GM18909 (cell line): Measurements from ENCODE around the gene GOLGA6D.
A peak's percentile ranks its signal among the peaks of the same experiment; 100 is the strongest.
"Not testable (repeated sequence)": the region's sequence is repeated elsewhere in the genome, so short reads cannot be mapped to it uniquely, and the experiment has no call there.

Source experiments
- ATAC-seq: cut with Tn5 transposase; IDR thresholded peaks from one replicate; pipeline ENCODE4 v1.9.1; 2021; ENCODE audit warnings: mild to moderate bottlenecking; ENCODE audit not compliant: unreplicated experiment, poor library complexity

Gene GOLGA6D

GRCh38 chr15:75282572-75282971 is at the start of gene GOLGA6D:
TSS of gene GOLGA6D (plus strand) at chr15:75282835. CDS start at chr15:75282876, 41 bp downstream.
- ATAC-seq = not testable (repeated sequence)

- ATAC-seq = no peak
Observed at GRCh38 chr15:75233504-75234190, 49.0 kb upstream of the GOLGA6D start.

DNA sequence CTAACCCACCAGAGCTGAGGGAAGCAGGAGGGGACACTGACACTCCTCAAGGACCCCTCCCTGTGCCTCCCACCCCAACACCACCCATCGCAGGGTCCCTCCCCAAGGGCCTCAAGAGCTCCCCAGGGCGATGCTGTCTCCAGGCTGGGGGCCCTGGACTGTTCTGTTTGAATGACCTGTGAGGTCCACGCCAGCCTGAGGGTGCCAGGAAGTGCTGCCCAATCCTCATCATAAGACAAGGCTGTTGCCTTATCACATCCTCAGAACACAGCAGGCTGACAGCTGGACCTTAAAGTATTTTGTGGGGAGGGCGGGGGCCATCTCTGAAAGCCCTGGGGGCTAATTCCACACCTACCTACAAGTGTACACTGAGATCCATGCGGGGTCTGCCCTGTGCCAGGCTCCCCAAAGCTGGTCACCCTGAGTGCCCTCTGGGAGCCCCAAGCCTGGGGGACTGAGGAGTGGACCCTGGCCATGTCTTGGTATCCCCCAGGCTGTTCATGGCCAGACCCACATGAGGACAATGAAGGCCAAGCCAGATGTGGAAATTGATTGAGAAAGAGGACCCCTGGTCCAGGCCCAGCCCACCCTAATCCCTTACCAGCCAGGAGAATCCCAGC is 48.3 kb upstream of the GOLGA6D start:
- ATAC-seq = no peak

GRCh38 chr15:75235051-75235673 is 47.5 kb upstream of the GOLGA6D start:
- no peak for ATAC-seq

- ATAC-seq = no peak
Observed at GRCh38 chr15:75235760-75236729, 46.6 kb upstream of the GOLGA6D start.

DNA sequence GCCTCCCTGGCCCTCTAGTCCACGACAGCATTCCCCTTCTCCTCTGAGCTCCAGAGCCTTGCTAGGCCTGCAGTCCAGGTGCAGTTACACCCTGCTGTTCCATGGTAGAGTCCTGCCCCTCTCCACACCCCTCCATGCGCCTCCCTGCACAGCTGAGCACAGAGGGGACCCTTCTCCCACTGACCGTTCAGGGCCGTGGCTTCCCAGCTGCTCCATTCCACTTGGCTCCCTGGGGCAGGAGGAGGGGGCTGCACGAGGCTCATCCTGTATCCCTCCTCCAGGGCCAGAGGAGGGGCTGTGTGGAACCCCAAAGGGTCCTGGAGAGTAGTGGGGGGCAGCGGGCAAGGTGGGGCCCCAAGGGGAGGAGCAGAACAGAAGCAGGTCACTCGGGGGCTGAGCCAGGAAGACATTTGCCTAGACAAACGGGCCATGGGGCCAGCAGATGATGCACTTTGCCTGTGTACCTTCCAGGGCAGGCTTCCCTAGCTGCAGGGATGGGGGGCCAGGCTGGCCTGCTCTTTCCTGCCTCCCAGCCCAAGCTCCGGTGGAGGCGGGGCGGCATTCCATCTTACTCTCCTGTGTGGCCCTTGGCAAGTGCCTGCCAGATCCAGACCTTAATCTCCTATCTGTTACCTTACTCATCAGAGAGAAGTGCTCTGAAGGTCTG is 45.2 kb upstream of the GOLGA6D start:
- no peak for ATAC-seq

GRCh38 chr15:75238150-75238549 is 44.5 kb upstream of the GOLGA6D start:
- no peak for ATAC-seq

DNA sequence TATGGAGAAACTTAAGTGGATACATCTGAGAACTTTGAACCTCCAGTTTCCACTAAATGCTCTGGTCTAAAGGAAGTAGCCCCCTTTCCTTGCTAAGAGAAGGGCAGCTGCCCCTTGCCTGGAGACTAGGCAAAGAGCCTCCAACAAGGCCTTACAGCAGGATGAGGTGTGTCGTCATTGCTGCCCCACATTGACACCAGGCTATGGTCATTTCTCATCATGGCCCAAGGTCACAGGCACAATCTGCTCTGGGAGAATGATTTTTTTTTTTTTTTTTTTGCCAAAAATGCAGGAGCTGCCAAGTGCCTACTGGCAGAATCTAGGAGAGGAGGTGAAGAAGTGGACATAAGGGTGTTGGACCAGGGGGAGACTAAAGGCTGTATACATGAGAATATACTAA is 36.9 kb upstream of the GOLGA6D start:
- not testable (repeated sequence) for ATAC-seq

DNA sequence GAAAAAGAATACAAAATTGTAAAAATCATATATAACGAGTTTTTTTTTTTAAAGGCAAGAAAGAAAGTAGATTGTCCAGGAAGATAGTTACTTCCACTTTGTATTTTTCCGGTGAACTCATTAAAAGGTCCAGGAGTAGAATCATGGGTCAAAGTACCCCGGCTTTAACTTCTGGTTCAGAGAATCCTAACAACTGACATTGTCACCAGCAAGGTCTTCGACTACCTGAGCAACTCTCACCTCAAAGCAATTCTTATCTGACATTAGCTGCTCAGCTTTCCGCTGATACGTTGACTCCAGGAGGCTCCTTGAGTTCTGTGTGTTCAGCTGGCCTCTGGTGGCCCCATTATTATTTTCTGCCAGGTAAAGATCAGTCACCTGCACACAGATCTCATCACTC is 33.6 kb upstream of the GOLGA6D start:
- ATAC-seq = not testable (repeated sequence)

- no peak for ATAC-seq
Observed at GRCh38 chr15:75249726-75250125, 32.9 kb upstream of the GOLGA6D start.

- not testable (repeated sequence) for ATAC-seq
Observed at GRCh38 chr15:75251343-75251742, 31.3 kb upstream of the GOLGA6D start.

DNA sequence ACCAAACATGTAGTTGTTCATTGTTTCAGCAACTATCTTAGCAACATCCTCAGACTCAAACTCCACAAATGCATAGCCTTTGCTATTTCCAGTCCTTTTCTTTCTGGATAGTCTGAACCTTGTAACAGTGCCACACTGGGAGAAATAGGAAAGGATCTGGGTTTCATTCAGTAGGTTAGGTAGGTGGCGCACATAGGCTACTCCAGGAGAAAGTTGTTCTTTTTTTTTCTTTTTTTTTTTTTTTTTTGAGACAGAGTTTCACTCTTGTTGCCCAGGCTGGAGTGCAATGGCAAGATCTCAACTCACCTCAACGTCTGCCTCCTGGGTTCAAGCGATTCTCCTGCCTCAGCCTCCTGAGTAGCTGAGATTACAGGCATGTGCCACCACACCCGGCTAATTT is 30.4 kb upstream of the GOLGA6D start:
- ATAC-seq = not testable (repeated sequence)

GRCh38 chr15:75258034-75258433 is 24.6 kb upstream of the GOLGA6D start, which contains the start of gene GOLGA6C:
TSS of gene GOLGA6C (plus strand) at chr15:75258334. CDS start at chr15:75258599, 265 bp downstream.
- not testable (repeated sequence) for ATAC-seq

DNA sequence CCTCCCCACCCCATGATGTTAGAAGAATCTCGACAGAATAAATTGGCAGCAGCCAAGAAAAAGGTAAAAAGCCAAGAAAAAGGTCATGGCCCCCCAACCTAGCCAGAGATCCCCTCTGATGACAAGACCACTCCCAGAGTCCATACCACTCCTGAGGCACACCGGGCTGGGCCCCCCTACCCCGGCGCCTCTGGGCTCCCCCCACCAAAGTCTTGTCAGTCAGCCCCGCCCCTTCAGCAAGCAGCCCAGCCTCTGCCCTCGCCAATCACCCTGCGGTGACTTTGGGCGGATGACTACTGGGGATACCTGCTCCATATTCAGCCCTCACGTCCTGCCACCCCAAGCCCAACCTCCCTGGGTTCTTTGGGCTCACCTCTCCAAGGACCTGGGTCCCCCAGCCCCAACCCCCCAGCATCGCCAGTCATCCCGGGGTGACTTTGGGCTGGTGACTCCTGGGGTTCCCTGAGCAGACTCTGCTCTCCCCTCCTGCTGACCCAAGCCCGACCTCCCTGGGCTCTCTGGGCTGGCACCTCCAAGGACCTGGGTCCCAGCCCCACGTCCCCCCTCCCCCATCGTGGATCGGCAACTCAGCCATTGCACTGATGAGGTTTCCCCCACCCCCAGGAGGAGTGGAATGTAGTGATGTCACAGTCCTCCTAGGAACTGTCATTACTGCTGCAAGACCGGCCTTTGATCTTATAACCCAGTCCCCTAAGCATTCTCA is 23.9 kb upstream of the GOLGA6D start:
- not testable (repeated sequence) for ATAC-seq

DNA sequence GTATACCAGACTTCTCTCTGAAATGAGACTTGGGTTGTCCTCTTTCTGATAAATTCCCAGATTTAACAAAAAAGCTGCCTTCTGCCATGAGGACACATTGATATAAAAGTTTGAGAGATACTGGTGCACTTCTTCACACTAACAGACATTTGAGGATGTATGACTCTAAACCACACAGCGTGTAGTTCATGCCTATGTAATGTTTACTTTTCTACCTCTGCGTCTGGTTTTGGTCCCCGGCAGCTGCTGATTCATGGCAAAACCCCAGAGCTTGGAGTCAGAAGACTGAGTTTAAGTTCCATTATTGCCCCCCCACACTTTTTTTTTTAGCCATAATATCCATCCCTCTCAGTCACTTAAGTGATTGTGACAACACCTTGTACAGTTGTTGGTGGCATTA is 22.8 kb upstream of the GOLGA6D start:
- ATAC-seq = not testable (repeated sequence)

GRCh38 chr15:75273751-75274359 is 8.8 kb upstream of the GOLGA6D start:
- ATAC-seq = not testable (repeated sequence)

DNA sequence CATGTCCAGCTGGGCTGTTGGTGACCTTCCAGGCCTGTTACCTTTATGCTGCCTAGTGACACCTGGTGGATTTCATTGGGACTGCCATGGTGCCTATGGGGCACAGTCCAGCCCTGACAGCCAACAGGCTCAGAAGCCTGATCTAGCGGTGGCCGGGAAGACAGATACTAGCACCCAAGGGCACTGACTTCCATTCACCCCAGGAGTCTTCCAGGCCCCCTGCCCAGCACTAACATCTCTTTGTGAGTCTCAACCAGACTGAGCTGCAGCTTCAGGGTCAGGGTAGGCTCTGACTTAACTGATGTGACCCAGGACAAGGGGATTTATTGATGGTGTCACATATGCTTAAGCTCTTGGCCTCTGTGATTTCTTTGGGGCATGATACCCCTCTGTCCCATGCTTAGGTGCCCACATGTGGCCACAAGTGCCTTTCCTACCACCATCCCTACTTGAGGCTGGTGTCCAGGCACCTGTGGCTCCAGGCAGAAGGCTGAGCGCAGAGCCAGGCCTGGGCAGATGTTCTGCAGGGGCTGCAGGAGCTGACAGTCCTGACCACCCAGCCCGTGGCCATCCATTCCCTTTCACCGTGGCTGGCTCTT is 8.0 kb upstream of the GOLGA6D start:
- ATAC-seq = peak; percentile 91

- not testable (repeated sequence) for ATAC-seq
Observed at GRCh38 chr15:75275617-75276016, 7.0 kb upstream of the GOLGA6D start.
